Measurements from ENCODE around the gene ATP1A4.

DNA sequence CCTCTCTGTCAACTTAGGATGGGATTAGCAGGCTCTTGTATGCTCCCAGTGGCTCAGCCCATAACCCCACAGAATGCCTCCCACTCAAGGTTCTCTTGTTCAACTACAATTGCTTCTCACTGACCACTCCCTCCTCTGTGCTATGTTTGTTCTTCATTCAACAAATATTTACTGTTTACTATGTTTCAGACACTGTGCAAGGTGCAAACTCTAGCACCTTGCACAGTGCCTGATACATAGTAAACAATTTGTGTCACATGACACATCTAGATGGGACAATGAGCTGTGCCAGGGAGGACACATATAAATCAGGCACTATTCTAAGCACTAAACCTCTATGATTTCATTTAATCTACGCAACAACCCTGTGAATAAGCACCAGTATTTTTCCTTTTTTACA lies 20.5 kb upstream of the ATP1A4 start:
- TF ChIP-seq, protein P1, sequence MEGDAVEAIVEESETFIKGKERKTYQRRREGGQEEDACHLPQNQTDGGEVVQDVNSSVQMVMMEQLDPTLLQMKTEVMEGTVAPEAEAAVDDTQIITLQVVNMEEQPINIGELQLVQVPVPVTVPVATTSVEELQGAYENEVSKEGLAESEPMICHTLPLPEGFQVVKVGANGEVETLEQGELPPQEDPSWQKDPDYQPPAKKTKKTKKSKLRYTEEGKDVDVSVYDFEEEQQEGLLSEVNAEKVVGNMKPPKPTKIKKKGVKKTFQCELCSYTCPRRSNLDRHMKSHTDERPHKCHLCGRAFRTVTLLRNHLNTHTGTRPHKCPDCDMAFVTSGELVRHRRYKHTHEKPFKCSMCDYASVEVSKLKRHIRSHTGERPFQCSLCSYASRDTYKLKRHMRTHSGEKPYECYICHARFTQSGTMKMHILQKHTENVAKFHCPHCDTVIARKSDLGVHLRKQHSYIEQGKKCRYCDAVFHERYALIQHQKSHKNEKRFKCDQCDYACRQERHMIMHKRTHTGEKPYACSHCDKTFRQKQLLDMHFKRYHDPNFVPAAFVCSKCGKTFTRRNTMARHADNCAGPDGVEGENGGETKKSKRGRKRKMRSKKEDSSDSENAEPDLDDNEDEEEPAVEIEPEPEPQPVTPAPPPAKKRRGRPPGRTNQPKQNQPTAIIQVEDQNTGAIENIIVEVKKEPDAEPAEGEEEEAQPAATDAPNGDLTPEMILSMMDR (conservative IDR thresholded peaks at IDR 0.05; ENCODE audit: low read depth, low read length), result no peak
- no peak for TF ChIP-seq EZH2 (IDR thresholded peaks at IDR 0.05; ENCODE audit: borderline replicate concordance, low read depth, low read length, poor library complexity, severe bottlenecking)

All from A673 (cell line).